Vagina (tissue), 2 donors: ENCODE measurements around the gene PTOV1. TPM values are rescaled to one million over a fixed set of nuclear protein-coding genes. Genes with fewer than 3 reads are reported as not detected.

ENCODE experiments used
- DNase-seq, 2 donors: peaks; one replicate each; pipeline ENCODE4 v3.0.0-alpha.2; 2017; ENCODE audit errors: extremely low spot score in 2 of 2
- H3K27ac ChIP-seq: fragments of 200-600 bp; sonication (generic); one replicate; pipeline ENCODE4 v1.5.1; 2019
- H3K27me3 ChIP-seq: fragments of 200-600 bp; sonication (generic); one replicate; pipeline ENCODE4 v1.5.1; 2019
- H3K36me3 ChIP-seq, 2 donors: fragments of 200-600 bp; sonication (generic); one replicate each; pipeline ENCODE4 v1.5.1; 2017 to 2019
- H3K4me1 ChIP-seq: fragments of 200-600 bp; sonication (generic); one replicate; pipeline ENCODE4 v1.5.1; 2019
- H3K4me3 ChIP-seq, 2 donors: fragments of 200-600 bp; sonication (generic); 1 replicate in 1 of 2; 2 replicates in 1 of 2; pipeline ENCODE4 v1.5.1; 2016 to 2019
- H3K9me3 ChIP-seq: fragments of 200-600 bp; sonication (generic); one replicate; pipeline ENCODE4 v1.5.1; 2019
- CTCF ChIP-seq, 3 experiments: fragments of 450-650 bp in 2 of 3; fragments of 200-600 bp in 1 of 3; sonication (generic) in 1 of 3; IDR thresholded peaks; one replicate each; pipeline ENCODE4 v1.5.1; 2017 to 2019; ENCODE audit warnings: antibody characterized with exemption in 3 of 3, mild to moderate bottlenecking in 2 of 3, moderate library complexity in 2 of 3
- POLR2A ChIP-seq, 2 donors: fragments of 450-650 bp; IDR thresholded peaks; one replicate each; pipeline ENCODE4 v1.6.1; 2017; ENCODE audit warnings: antibody characterized with exemption in 2 of 2, mild to moderate bottlenecking in 2 of 2, moderate library complexity in 2 of 2
- POLR2AphosphoS5 ChIP-seq, 2 donors: sonication (generic); formaldehyde crosslinking; IDR thresholded peaks; one replicate each; pipeline ENCODE4 v1.9.0; 2017; ENCODE audit warnings: antibody characterized with exemption in 2 of 2, mild to moderate bottlenecking in 2 of 2, low read depth in 1 of 2; ENCODE audit not compliant: insufficient read depth in 1 of 2
- intact Hi-C: fragments of 100-400 bp; cut with DNase I; formaldehyde crosslinking; loops from one replicate; pipeline ENCODE4 v1.15.1; 2023
- total RNA-seq: library from RNA; depleted of rRNA; stranded (reverse); fragments of >200 nt; gene quantifications from one replicate; pipeline ENCODE4 v1.2.3, GENCODE V29; 2016

The PTOV1 gene
- total RNA-seq, 1 donor from 2014 or later, result 109 TPM

GRCh38 chr19:49824662-49825061 lies 26.3 kb upstream of the PTOV1 start:
- H3K4me3 ChIP-seq, result no peak overlapping the region
- intact Hi-C loops, result no loop called here
- H3K4me1 ChIP-seq, result peaks cover 3% of the 10 kb centered on the region
- TF ChIP-seq CTCF (IDR thresholded peaks at IDR 0.05) (no peak), POLR2A (IDR thresholded peaks at IDR 0.05) (no peak)
- H3K27ac ChIP-seq, result no peak overlapping the region
- no peaks in the 10 kb centered on the region for H3K27me3 ChIP-seq
- H3K36me3 ChIP-seq, result peaks cover 0 to 14% of the 10 kb centered on the region in 2 donors
- DNase-seq, result no peak
- no peaks in the 10 kb centered on the region for H3K9me3 ChIP-seq

- intact Hi-C loops, result no loop called here
- Histone ChIP-seq H3K27ac (no peak overlapping the region), H3K4me1 (no peaks in the 10 kb centered on the region), H3K36me3 (peaks cover 0 to 30% of the 10 kb centered on the region in 2 donors), H3K4me3 (no peak overlapping the region), H3K27me3 (no peaks in the 10 kb centered on the region), H3K9me3 (no peaks in the 10 kb centered on the region)
- TF ChIP-seq CTCF (IDR thresholded peaks at IDR 0.05), result no peak
- DNase-seq, result no peak
These were observed 23.9 kb upstream of the PTOV1 start for GRCh38 chr19:49827034-49827433.

- Histone ChIP-seq H3K36me3 (peaks cover 3 to 42% of the 10 kb centered on the region in 2 donors), H3K9me3 (no peaks in the 10 kb centered on the region), H3K27ac (no peak overlapping the region), H3K4me1 (no peaks in the 10 kb centered on the region), H3K4me3 (no peak overlapping the region), H3K27me3 (no peaks in the 10 kb centered on the region)
- intact Hi-C loops, result no loop called here
- no peak for TF ChIP-seq POLR2AphosphoS5 (IDR thresholded peaks at IDR 0.05; ENCODE audit: insufficient read depth in 1 of 2, low read depth in 1 of 2)
- no peak for TF ChIP-seq POLR2A (IDR thresholded peaks at IDR 0.05)
- no peak for TF ChIP-seq CTCF (IDR thresholded peaks at IDR 0.05)
- no peak for DNase-seq
These were observed 21.8 kb upstream of the PTOV1 start for GRCh38 chr19:49829200-49829599.

- no peak overlapping the region for H3K27ac ChIP-seq
- no peak overlapping the region for H3K4me3 ChIP-seq
- intact Hi-C loops, result no loop called here
- no peaks in the 10 kb centered on the region for H3K27me3 ChIP-seq
- peaks cover 3 to 48% of the 10 kb centered on the region in 2 donors for H3K36me3 ChIP-seq
- no peak for TF ChIP-seq POLR2AphosphoS5 (IDR thresholded peaks at IDR 0.05; ENCODE audit: insufficient read depth in 1 of 2, low read depth in 1 of 2)
- TF ChIP-seq POLR2A (IDR thresholded peaks at IDR 0.05), result no peak
- DNase-seq, result no peak
- H3K4me1 ChIP-seq, result no peaks in the 10 kb centered on the region
- H3K9me3 ChIP-seq, result no peaks in the 10 kb centered on the region
These were observed 21.2 kb upstream of the PTOV1 start for GRCh38 chr19:49829721-49830120.

- Histone ChIP-seq H3K4me1 (no peaks in the 10 kb centered on the region), H3K27ac (no peak overlapping the region), H3K4me3 (no peak overlapping the region), H3K27me3 (no peaks in the 10 kb centered on the region), H3K36me3 (peaks cover 3 to 58% of the 10 kb centered on the region in 2 donors), H3K9me3 (no peaks in the 10 kb centered on the region)
- intact Hi-C loops, result no loop called here
- TF ChIP-seq POLR2A (IDR thresholded peaks at IDR 0.05) (no peak), POLR2AphosphoS5 (IDR thresholded peaks at IDR 0.05; ENCODE audit: insufficient read depth in 1 of 2, low read depth in 1 of 2) (no peak), CTCF (IDR thresholded peaks at IDR 0.05) (no peak)
- DNase-seq, result no peak
These were observed 20.2 kb upstream of the PTOV1 start for GRCh38 chr19:49830766-49831165.

GRCh38 chr19:49831592-49831991 lies 19.4 kb upstream of the PTOV1 start:
- DNase-seq, result no peak
- Histone ChIP-seq H3K4me3 (no peak overlapping the region), H3K36me3 (peaks cover 3 to 66% of the 10 kb centered on the region in 2 donors), H3K9me3 (no peaks in the 10 kb centered on the region), H3K27me3 (no peaks in the 10 kb centered on the region), H3K27ac (no peak overlapping the region), H3K4me1 (no peaks in the 10 kb centered on the region)
- TF ChIP-seq POLR2A (IDR thresholded peaks at IDR 0.05) (no peak), CTCF (IDR thresholded peaks at IDR 0.05) (no peak), POLR2AphosphoS5 (IDR thresholded peaks at IDR 0.05; ENCODE audit: insufficient read depth in 1 of 2, low read depth in 1 of 2) (no peak)
- intact Hi-C loops, result no loop called here
